Epithelial cell of proximal tubule (primary cell): ENCODE measurements around the gene ZDHHC14. TPM values are rescaled to one million over a fixed set of nuclear protein-coding genes. Genes with fewer than 3 reads are reported as not detected.

Source experiments
- DNase-seq: peaks from one replicate; pipeline ENCODE4 v3.0.0-alpha.2; 2011; ENCODE audit warnings: low read depth
- H3K4me3 ChIP-seq: 2 replicates; pipeline ENCODE4 v1.5.1; 2011; ENCODE audit warnings: low read depth, mild to moderate bottlenecking, low read length
- CTCF ChIP-seq: conservative IDR thresholded peaks from 2 replicates; pipeline ENCODE4 v1.5.1; 2012; ENCODE audit warnings: low read depth, mild to moderate bottlenecking, low read length
- total RNA-seq: library from RNA; depleted of rRNA; stranded (reverse); fragments of >200 nt; gene quantifications from 2 replicates; pipeline ENCODE4 v1.2.3, GENCODE V29; 2015

The ZDHHC14 gene
- total RNA-seq, 1 donor from 2014 or later, result 21.4 TPM

GRCh38 chr6:157677235-157677634 lies 296.2 kb downstream of the ZDHHC14 start:
- H3K4me3 ChIP-seq, result no peak overlapping the region
- no peak for TF ChIP-seq CTCF
- DNase-seq, result no peak

- DNase-seq, result no peak
- H3K4me3 ChIP-seq, result no peak overlapping the region
- TF ChIP-seq CTCF, result no peak
These were observed 298.9 kb downstream of the ZDHHC14 start for GRCh38 chr6:157679605-157680580.

GRCh38 chr6:157681041-157681650 lies 300.2 kb downstream of the ZDHHC14 start:
- no peak for TF ChIP-seq CTCF
- DNase-seq, result no peak
- H3K4me3 ChIP-seq, result no peak overlapping the region

- H3K4me3 ChIP-seq, result no peak overlapping the region
- DNase-seq, result no peak
- no peak for TF ChIP-seq CTCF
These were observed 302.0 kb downstream of the ZDHHC14 start for GRCh38 chr6:157682856-157683481.

GRCh38 chr6:157683707-157684106 lies 302.7 kb downstream of the ZDHHC14 start:
- H3K4me3 ChIP-seq, result no peak overlapping the region
- TF ChIP-seq CTCF, result no peak
- DNase-seq, result no peak

GRCh38 chr6:157684620-157685299 lies 303.8 kb downstream of the ZDHHC14 start:
- no peak overlapping the region for H3K4me3 ChIP-seq
- TF ChIP-seq CTCF, result no peak
- no peak for DNase-seq
